A673 (cell line): ENCODE results near the gene MAP6.

Experiments
- EZH2 ChIP-seq: fragments of 200-600 bp; sonication (generic); IDR thresholded peaks from 2 replicates; pipeline ENCODE4 v1.6.1; 2017; ENCODE audit warnings: borderline replicate concordance, low read depth, mild to moderate bottlenecking, mixed read lengths, antibody characterized with exemption, low read length; ENCODE audit not compliant: poor library complexity, severe bottlenecking
- TF ChIP-seq, protein P1 (sequence below): fragments of 300-800, 200-600 bp; sonication (generic); conservative IDR thresholded peaks from 2 replicates; pipeline ENCODE4 v1.5.1; 2017; ENCODE audit warnings: low read depth, mild to moderate bottlenecking, antibody characterized with exemption, low read length, moderate library complexity, mixed read lengths

GRCh38 chr11:75579841-75580240 lies 89.0 kb downstream of the MAP6 start:
- TF ChIP-seq EZH2: no peak
- TF ChIP-seq, protein P1, sequence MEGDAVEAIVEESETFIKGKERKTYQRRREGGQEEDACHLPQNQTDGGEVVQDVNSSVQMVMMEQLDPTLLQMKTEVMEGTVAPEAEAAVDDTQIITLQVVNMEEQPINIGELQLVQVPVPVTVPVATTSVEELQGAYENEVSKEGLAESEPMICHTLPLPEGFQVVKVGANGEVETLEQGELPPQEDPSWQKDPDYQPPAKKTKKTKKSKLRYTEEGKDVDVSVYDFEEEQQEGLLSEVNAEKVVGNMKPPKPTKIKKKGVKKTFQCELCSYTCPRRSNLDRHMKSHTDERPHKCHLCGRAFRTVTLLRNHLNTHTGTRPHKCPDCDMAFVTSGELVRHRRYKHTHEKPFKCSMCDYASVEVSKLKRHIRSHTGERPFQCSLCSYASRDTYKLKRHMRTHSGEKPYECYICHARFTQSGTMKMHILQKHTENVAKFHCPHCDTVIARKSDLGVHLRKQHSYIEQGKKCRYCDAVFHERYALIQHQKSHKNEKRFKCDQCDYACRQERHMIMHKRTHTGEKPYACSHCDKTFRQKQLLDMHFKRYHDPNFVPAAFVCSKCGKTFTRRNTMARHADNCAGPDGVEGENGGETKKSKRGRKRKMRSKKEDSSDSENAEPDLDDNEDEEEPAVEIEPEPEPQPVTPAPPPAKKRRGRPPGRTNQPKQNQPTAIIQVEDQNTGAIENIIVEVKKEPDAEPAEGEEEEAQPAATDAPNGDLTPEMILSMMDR: no peak
